ENCODE data around the gene MADD.
"Not testable (repeated sequence)": the region's sequence is repeated elsewhere in the genome, so short reads cannot be mapped to it uniquely, and the experiment has no call there.

MADD gene

DNA sequence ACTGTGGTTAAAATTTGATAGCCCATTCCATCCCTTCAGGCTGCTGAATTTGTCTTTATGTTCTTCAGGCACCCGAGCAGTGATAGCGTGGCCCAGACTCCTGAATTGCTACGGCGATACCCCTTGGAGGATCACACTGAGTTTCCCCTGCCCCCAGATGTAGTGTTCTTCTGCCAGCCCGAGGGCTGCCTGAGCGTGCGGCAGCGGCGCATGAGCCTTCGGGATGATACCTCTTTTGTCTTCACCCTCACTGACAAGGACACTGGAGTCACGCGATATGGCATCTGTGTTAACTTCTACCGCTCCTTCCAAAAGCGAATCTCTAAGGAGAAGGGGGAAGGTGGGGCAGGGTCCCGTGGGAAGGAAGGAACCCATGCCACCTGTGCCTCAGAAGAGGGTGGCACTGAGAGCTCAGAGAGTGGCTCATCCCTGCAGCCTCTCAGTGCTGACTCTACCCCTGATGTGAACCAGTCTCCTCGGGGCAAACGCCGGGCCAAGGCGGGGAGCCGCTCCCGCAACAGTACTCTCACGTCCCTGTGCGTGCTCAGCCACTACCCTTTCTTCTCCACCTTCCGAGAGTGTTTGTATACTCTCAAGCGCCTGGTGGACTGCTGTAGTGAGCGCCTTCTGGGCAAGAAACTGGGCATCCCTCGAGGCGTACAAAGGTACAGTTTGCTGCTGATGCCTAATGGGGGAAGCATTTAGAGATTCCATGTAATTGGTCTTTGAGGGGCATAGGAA lies 4.7 kb downstream of the MADD start:
- no peak for DNase-seq (ENCODE audit: low spot score)

DNA sequence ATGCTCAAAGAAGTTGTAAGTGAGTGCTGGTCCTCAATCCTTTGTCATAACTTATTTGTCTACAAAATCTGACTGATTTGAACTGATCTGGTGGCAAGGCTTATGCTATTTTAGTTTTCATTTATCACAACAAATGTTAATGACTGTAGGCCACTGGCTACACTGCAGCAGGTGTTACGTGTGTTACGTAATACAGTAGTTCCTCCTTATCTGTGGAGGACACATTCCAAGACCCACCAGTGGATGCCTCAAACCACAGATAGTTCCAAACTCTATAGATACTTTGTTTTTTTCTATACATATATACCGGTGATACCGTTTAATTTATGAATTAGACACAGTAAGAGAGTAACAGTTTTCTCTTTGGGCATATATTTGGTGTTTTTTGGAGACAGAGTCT lies 7.0 kb downstream of the MADD start:
- no peak for DNase-seq (ENCODE audit: low spot score)

DNA sequence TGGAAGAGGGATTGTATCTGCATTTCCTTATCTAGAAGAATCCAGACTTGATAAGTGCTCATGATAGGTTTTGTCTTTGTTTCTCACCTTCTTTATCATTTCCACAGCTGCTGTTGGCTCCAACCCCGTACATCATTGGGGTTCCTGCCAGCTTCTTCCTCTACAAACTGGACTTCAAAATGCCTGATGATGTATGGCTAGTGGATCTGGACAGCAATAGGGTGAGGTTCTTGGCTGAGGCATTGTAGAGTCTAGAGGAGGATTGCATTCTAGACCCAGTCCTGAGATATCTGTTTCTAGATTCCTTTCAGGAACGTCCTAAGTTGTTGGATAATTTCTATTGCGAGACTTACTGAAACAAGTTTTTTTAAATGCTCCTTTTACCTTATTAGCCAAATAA lies 8.1 kb downstream of the MADD start:
- no peak for DNase-seq (ENCODE audit: low spot score)

DNA sequence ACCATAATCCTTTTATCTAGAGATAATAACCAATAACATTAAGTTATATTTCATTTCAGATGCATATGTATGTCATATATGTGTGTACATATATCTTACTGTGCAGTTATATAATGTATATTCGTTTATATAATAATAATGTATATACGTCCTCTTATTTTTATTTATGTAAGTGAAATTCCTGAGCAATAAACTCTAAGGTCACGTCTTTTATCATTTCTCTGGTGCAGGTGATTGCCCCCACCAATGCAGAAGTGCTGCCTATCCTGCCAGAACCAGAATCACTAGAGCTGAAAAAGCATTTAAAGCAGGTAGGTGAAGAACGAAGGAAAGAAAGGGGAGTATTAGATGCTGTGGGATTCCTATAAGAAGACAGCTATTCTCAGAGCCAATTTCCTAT lies 8.8 kb downstream of the MADD start:
- DNase-seq (ENCODE audit: low spot score): no peak

DNA sequence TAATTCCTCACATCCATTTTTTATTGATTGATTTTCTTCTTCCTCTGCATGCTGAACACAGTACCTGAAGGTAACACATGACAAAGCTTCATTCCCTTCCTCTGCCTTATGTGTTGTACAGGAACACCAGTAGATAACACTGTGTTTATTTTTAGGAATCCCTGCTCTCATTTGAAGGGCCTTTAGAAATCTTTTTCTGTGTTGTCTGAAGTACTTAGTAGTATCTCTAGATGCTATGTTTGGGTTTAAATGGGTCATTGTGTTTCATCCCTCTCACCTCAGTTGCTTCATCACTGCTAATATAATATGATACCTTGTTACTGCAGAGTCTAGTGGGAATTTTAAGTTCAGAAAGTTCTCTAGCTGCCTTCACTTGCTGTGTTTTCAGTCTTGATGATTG lies 10.2 kb downstream of the MADD start:
- DNase-seq (ENCODE audit: low spot score): no peak

DNA sequence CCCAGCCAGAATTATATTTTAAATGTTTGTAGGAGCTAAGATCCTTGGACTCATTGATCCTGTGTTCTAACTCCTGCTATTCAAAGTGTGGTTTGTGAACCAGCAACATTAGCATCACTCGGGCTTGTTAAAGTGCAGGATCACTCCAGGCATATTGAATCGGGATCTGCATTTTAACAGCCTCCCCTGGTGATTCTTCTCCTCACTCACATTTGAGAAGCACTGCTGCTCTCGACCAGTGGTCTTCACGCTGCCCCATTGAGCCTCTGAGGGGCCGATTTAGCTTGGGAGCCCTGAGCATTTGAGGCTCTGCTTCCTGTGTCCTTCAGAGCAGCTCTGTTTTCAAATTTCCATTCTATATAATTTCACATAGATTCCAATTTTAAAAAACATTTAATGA lies 10.9 kb downstream of the MADD start:
- DNase-seq (ENCODE audit: low spot score): no peak

DNA sequence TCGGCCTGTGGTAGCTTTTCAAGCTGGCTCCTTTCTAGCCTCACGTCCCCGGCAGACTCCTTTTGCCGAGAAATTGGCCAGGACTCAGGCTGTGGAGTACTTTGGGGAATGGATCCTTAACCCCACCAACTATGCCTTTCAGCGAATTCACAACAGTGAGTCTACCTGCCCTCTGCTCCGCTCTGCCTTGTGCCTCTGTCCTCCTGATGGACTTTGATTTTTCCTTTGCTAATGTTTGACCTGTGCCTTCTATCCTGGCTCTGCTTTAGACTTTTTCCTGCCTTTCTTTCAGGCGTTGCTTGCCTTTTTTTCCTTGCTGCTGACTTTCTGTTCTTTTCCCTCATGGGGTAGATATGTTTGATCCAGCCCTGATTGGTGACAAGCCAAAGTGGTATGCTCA lies 12.5 kb downstream of the MADD start:
- DNase-seq (ENCODE audit: low spot score): no peak

DNA sequence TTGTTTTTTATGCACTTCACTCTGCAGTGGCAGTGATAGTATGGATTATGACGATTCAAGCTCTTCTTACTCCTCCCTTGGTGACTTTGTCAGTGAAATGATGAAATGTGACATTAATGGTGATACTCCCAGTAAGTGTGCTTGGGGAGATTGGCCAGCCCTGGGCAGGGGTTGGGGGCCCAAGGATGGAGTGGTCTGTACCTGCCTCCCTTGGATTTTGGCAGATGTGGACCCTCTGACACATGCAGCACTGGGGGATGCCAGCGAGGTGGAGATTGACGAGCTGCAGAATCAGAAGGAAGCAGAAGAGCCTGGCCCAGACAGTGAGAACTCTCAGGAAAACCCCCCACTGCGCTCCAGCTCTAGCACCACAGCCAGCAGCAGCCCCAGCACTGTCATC lies 14.2 kb downstream of the MADD start:
- DNase-seq (ENCODE audit: low spot score): no peak

DNA sequence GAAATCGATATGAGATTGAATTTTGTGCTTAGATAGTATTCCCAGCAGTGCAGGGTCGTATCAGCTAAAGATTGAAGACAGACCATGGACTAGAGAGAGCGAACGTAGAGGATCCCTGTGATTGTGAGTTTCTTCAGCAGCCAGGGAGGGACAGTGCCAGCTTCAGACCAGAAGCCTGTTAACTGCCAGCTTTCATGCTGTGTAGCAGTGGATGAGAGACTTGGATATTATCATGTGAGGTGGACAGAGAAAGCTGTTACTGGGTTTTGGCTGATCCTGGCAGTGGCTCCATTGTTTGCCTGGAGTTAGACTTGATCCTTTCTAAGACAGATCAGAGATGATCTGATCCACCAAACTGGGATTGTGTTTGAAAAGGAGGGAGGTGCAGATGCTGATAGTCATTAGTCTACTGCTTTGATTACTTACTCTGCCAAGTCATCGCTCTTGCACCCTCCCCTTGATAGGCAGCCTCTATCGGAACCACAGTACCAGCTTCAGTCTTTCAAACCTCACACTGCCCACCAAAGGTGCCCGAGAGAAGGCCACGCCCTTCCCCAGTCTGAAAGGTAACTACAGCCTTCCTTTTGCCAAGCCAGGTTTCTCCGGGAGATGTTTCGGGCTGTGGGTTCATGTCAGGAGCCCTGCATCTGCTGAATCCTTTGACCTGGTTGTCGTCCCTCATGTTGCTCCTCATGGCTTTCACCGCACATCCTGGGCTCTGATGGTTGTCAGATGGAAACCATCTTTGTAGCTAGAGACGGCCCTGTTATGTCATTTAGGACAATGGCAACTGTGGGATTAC lies 16.2 kb downstream of the MADD start:
- DNase-seq (ENCODE audit: low spot score): no peak

DNA sequence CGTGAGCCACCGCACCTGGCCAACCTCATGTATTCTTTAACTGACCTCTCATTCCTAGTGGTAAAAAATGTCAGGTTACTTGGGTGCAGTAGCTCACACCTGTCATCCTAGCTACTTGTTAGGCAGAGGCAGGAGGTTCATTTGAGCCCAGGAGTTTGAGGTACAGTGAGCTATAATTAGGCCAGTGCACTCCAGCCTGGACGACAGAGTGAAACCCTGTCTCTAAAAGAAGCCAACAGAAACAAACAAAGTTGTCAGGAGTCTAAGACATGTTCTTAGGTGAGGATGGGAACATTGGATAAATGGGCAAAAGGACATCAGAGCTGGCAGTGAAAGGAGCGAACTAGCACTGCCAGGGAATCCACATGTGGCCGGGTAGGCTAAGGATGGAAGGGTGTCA lies 18.1 kb downstream of the MADD start:
- DNase-seq (ENCODE audit: low spot score): no peak

DNA sequence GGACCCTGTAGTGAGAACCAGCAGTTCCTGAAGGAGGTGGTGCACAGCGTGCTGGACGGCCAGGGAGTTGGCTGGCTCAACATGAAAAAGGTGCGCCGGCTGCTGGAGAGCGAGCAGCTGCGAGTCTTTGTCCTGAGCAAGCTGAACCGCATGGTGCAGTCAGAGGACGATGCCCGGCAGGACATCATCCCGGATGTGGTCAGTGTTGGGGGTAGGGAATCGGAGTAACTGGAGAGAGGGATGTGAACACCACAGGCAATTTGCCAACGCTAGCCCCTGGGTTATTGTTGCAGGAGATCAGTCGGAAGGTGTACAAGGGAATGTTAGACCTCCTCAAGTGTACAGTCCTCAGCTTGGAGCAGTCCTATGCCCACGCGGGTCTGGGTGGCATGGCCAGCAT lies 19.9 kb downstream of the MADD start:
- no peak for DNase-seq (ENCODE audit: low spot score)

DNA sequence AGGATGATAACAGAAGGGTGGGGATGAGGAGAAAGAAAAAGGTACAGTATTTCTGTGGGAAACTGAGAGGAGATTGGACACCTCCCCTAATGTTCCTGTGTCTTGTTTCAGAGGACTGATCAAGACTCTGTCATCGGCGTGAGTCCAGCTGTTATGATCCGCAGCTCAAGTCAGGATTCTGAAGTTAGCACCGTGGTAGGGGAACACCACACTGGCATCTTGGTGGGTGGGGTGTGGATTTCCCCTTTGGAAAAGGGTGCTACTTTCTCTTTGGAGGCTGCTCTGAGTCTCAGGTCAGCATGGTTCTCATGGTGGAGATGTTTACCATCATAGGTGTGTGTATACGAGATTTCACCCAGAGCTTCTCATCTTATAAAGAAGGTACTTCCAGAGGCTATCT lies 25.5 kb downstream of the MADD start:
- no peak for DNase-seq (ENCODE audit: low spot score)

DNA sequence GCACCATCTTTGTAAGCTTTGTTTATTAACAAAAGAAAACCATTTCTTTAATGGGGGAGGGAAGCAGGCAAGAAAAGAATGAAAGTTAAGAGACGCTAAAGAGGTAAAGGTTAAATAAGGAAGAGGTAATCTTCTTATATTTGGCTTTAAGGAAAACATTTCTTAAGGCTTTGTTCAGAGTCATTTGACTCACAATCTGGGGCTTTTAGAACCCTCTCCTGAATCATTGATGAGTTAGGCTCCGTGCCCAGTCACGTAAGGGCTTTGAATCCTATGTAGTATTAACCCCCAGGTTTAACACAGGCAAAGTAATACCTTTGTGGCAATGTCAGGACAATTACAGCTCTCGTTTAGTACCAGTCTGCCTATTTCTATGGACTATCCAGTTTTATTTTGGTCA lies 26.1 kb downstream of the MADD start:
- DNase-seq (ENCODE audit: low spot score): no peak

DNA sequence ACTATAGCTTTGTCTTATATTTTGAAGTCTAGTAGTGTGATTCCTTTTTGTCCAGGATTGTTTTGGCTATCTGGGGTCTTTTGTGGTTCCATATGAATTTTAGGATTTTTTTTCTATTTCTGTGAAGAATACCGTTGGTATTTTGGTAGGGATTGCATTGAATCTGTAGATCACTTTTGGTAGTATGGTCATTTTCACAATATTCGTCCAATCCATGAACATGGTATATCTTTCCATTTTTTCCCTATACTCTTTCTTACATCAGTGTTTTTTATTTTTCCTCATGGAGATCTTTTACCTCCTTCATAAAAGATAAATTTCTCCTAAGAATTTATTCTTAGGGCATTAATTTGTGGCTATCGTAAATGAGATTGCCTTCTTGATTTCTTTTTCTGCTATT lies 29.1 kb downstream of the MADD start:
- DNase-seq (ENCODE audit: low spot score): no peak

DNA sequence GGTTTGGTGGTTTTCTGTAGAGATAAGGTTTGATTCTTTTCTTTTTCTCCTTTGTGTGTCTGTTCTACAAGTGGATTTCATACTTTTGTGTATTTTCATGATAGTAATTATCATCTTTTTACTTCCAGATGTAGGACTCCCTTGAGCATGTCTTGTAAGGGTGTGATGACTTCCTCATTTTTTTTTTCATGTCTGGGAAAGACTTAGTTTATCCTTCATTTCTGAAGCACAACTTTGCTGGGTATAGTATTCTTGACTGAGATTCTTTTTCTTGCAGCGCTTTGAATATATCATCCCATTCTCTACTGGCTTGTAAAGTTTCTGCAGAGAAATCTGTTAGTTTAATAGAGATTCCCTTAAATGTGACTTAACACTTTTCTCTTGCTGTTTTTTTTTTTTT lies 32.9 kb downstream of the MADD start:
- DNase-seq (ENCODE audit: low spot score): no peak

DNA sequence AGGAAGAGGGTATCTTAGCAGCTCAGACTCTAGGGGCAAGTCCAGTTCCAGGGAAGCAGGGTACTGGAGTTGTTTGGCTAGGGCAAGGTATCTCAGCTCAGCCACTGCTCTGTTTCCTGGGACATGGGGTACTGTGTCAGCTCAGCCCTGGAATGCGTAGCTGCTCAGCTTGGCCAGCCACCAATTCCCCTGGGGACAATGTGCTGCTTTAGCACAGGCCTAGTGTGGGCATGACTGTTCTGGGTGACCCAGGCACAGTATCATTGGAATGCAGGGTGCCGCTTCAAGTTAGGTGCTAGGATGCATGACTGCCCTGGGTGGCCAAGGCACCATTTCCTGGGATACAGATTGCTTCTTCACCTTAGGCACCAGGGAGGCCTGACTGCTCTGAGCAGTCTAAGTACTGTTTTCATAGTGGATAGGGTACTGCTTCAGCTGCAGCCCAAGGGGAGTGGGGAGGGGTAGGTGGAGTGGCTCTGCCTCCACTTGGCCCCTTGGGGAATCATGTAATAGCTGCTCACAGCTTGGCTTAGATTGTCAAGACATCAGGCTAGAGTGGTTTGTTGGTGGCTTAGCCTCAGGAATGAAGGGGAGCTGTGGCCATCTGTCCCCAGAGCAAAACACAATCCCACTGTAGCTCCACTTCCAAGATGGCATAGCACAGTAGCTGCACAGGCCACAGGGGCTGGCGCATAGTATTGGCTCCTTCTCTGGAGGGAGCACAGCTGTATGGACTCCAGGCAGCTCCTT lies 36.0 kb downstream of the MADD start:
- no peak for DNase-seq (ENCODE audit: low spot score)

DNA sequence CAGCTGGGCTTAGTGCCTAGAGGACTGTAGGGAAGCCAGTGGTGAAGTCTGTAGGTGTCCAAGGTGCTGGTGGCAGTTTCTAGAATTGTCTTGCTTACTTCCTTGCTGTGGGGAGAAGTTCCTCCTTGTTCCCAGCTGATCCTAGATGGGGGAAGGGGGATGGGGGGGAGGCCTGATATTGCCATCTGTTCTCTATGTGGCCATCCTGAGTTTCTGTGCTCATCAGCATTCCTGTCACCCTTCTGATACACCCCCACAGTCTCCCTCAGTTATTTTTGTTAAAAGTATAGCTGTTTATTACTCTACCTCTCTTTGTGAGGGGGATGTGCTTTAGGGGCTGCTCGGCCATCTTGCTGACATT lies 36.5 kb downstream of the MADD start:
- no peak for DNase-seq (ENCODE audit: low spot score)

DNA sequence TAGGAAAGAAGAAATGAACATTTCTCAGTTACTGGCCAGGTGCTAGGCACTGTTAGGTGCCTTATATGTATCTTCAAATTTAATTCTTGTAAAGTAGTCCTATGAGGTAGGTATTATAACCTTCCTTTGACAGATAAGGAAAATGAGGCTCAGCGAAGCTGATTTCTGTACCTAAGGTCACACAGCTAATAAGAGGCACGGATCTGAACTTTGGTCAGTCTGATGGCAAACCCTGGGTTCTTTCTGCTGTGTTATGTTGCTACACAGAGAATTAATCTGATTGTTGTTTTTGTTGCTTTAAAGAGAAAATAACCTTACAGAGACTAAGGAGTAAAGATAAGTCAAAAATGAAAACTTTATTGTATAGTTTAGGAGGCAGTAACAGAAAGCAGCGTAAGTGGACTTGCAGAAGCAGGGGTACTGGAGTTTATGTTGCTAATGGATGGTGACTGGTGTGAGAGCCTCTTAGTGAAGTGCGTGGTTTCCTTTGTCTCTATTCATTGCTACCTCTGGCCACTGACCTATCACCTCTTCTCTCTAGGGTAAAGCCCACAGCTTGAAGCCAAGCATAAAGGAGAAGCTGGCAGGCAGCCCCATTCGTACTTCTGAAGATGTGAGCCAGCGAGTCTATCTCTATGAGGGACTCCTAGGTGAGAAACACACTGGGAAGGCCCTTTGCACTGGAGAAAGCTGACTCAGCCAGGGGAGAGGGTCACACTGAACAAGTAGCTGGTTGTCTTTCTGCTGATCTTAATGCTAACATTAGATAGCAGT lies 38.3 kb downstream of the MADD start:
- DNase-seq (ENCODE audit: low spot score): no peak

DNA sequence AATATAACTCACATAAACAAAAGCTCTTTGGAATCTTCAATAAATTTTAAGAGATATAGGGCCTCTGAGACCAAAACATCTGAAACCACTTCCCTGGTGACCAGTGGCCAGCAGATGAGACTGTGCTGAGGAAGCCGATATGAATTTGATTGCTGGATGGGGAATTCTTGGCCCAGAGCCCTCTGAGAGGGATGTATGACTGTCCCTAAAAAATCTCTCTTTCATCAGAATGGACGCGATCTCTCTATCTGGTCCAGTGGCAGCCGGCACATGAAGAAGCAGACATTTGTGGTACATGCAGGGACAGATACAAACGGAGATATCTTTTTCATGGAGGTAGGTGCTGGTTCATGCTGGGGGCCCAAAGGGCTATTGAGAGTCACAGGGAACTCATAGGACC lies 45.1 kb downstream of the MADD start:
- no peak for DNase-seq (ENCODE audit: low spot score)

DNA sequence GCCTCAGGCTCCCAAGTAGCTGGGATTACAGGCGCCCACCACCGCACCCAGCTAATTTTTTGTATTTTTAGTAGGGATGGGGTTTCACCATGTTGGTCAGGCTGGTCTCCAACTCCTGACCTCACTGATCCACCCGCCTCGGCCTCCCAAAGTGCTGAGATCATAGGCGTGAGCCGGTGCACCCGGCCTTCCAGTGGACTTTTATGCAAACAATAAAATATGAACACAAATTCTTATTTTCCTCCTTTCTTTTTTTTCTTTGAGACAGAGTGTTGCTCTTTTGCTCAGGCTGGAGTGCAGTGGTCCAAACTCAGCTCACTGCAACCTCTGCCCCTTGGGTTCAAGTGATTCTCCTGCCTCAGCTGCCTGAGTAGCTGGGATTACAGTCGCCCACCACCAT lies 46.6 kb downstream of the MADD start:
- not testable (repeated sequence) for DNase-seq (ENCODE audit: low spot score)

DNA sequence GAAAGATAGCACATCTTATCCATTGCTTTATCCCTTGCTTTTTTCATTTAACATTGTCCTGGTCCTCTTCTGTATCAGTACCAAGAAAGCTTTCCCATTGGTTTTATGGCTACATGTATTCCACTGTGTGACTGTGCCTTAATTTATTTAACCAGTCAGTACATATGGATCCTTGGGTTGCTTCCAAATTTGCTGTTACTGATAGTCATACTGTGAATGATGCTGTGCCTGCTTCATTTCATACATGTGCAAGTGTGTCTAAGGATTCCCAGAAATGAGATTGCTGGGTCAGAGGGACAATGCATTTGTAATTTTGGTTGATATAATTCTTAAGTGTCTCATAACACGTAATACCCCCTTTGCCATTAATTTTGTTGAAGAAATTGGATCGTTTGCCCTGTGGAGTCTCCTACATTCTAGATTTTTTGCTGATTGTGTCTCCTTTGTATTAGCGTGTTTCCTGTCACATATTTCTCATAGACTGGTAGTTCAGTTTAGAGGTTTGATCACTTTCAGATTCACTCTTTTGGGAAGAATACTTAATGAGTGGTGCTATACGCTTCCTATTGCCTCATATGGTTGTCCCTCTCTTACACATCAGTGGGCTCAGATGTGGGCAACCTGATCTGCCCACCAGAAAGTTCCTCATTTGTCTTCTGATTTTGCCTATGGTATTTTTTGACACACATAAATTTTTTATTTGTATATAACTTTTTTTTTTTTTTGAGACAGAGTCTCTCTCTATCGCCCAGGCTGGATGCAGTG lies 47.3 kb downstream of the MADD start:
- DNase-seq (ENCODE audit: low spot score): no peak

Measured in SK-N-DZ (cell line).